GM21367 (cell line): ENCODE results near the gene GCN1.
"Not testable (repeated sequence)": the region's sequence is repeated elsewhere in the genome, so short reads cannot be mapped to it uniquely, and the experiment has no call there.

ENCODE experiments used
- ATAC-seq: cut with Tn5 transposase; IDR thresholded peaks from one replicate; pipeline ENCODE4 v1.9.1; 2021; ENCODE audit not compliant: unreplicated experiment

Gene GCN1, protein sequence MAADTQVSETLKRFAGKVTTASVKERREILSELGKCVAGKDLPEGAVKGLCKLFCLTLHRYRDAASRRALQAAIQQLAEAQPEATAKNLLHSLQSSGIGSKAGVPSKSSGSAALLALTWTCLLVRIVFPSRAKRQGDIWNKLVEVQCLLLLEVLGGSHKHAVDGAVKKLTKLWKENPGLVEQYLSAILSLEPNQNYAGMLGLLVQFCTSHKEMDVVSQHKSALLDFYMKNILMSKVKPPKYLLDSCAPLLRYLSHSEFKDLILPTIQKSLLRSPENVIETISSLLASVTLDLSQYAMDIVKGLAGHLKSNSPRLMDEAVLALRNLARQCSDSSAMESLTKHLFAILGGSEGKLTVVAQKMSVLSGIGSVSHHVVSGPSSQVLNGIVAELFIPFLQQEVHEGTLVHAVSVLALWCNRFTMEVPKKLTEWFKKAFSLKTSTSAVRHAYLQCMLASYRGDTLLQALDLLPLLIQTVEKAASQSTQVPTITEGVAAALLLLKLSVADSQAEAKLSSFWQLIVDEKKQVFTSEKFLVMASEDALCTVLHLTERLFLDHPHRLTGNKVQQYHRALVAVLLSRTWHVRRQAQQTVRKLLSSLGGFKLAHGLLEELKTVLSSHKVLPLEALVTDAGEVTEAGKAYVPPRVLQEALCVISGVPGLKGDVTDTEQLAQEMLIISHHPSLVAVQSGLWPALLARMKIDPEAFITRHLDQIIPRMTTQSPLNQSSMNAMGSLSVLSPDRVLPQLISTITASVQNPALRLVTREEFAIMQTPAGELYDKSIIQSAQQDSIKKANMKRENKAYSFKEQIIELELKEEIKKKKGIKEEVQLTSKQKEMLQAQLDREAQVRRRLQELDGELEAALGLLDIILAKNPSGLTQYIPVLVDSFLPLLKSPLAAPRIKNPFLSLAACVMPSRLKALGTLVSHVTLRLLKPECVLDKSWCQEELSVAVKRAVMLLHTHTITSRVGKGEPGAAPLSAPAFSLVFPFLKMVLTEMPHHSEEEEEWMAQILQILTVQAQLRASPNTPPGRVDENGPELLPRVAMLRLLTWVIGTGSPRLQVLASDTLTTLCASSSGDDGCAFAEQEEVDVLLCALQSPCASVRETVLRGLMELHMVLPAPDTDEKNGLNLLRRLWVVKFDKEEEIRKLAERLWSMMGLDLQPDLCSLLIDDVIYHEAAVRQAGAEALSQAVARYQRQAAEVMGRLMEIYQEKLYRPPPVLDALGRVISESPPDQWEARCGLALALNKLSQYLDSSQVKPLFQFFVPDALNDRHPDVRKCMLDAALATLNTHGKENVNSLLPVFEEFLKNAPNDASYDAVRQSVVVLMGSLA (N-terminal part only)

DNA sequence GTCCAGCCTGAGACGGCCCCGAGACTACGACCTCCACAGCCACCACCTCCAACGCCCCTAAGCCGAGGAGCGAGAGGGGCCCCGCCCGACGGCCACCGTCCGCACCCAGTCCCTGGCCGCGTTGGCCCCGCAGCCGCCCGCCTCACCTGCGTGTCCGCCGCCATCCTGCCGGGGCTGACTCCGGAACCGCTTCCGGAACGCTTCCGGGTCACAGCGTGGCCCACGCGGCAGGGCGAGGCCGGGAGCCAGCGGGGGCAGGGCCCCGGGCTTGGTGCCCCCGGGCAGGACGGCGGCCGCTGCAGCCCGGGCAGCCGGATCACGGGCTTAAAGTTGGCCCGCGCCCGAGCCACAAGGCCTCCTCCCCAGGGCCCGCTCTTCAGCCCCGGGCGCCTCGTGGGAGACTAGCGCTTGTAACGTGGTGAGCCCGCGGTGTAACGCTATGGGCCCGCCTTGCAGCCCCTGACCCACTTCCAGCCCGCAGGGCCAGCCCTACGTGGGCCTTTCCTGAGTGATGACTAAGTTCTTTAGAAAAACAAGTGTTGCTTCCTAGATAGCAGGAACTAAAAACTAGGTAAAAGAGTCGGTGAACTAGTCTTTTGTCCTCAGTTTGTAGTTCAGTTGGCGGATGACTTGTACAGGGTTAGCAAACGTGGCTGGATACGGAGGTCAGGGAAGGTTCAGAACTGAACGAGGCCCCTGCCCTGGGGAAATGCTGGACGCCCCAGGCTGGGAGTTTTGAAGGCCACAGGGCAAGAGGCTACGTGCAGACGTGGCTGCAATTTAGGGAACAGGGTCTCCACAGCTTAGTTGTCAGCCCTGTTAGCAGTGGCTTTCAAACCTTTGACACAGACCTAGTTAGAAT, at the start of gene GCN1:
GCN1 (minus strand) TSS at position 182 of the 862 bp plus-strand sequence; CDS start at position 164, 18 bp downstream.
- peak; percentile 60 for ATAC-seq

DNA sequence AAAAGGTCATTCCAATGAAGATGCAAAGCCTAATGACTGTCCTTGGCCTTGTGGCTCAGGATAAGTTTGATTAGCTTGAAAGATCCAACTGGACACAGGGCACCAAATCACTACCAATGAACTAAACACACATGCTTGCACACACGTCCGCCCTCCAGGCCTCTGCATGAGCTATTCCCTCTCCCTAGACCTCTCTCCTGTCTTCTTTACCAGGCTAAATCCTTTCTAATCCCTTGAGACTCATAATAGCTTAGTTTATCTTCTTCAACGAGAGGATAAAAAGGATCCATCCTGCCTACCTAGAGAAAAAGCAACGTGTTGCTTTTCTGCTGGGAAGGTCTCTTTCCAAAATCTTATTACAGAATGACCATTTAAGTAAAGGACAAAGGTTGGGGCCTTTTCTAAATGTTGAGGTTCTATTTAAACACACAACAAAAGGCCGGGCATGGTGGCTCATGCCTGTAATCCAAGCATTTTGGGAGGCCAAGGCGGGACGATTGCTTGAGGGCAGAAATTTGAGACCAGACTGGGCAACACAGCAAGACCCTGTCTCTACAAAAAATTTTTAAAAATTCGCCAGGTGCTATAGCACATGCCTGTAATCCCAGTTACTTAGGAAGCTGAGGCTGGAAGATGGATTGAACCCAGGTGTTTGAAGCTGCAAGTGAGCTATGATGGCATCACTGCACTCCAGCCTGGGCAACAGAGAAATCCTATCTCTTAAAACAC, 48.6 kb upstream of the GCN1 start:
- no peak for ATAC-seq

DNA sequence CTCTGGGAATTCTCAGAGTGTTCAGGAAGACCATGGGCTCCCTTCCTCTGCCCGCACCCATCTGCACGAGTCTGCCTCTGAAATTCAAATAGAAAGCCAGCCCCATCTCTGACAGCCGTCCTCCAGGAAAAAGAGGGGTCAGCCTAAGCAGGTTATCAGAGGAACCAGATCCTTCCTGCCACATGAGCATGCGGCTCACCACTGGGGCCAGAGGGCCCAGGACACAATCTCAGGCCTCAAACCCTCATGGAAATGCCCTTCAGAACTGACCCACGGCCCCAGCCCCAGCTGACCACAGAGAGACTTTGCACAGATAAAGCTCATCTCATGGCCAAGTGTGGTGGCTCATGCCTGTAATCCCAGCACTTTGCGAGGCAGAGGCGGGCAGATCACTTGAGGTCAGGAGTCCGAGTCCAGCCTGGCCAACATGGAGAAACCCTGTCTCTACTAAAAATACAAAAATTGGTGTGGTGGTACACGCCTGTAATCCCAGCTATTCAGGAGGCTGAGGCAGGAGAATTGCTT, 47.8 kb upstream of the GCN1 start:
- ATAC-seq: no peak

DNA sequence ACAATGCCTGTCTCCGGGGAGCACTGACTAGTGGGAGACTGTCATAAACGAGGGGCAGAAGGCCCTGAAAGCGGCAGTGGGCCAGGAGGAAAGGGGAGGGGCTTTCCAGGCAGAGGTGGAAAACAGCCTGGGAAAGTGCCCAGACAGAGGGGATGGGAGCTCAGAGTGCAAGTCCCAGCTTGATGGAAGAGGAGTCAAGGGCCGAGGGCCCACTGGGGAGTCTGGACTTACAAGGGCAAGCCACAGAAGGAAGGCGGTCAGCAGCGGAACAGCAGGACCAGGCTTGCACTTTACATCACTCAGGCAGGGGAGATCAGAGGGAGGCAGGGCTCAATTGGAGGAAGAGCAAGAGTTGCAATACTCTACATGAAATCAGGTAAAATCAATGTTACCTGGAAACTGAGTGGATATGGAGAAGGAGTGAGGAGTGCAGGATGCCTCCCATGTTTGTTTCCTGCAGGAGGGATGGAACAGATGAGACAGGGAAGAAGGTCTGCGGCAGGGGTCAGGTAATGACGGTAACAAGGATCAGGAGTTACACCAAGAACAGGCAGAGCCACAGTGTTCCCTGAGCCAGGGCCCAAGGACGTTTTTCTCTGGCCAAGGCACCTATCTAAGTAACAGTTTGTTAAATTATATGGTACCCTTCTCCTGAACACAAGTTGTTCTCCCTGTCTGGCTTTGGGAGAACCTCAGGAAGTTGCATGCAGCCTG, 47.2 kb upstream of the GCN1 start:
- ATAC-seq: no peak

DNA sequence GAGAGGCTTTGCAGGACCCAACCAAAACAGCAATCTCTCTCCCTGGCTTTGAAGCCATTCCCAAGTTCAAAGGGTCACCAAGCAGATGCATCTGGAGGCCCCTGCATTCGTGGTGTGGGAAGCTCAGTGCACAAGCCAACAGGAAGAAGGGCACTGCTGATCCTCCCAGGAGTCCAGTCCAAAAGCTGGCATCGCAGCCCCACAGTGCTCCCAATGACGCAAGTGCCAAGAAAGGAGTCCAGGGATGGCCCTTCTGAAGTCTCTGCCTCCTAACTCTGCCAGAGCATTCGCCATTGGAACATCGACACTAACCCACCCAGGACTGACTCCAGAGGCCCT, 45.9 kb upstream of the GCN1 start:
- no peak for ATAC-seq

DNA sequence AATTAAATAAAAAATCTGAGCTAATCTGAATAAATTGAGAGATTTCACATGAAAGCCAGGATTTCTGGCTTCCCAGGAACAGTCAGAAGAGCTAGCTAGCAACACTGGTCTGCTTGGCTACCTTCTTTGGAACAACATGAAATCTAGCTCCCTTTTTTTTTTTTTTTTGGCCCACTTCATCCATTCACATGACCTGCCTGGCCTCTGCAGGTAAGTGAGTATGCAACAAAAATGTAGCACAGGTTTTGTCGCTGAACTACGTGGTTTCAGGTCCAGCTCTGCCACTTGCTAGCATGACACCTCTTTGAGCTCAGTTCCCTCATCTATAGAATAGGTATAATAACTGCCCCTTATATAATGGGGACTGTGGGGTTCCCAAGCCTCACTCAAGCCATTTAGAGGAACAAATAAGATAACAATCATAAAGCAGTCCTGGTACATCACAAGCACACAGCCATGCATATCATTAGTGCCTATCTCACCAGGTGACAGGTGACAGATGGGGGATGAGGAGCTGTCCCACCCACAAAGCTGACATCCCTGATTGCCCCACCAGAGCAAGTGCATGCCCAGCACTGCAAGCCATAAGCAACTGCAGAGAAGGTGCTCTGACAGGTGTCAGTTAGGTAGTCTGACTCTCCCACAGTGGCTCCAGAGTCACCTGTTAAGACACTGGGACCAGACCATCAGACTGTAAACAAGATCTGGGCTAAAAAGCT, 45.4 kb upstream of the GCN1 start:
- ATAC-seq: no peak

GRCh38 chr12:120238839-120239445, 44.4 kb upstream of the GCN1 start:
- ATAC-seq: no peak

DNA sequence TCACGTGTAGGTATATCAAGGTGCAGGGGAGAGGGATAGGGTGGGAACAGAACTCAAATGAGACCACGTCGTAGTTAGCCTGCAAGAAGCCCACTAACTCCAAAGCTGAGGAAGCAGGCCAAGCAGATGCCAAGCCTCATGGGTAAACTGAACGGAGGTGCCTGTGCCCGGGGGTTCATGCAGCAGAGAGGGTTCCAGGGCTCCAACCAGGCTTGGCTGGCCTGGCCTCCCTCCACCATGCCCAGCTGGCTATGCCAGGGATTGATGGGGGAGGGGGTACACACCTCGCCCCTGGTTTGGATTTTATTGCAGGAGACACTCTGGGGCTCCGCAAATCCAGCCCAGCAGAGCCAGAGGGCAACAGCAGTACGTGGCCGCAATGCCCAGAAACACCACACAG, 43.7 kb upstream of the GCN1 start:
- ATAC-seq: no peak

- ATAC-seq: no peak
Observed at GRCh38 chr12:120237360-120238171, 43.1 kb upstream of the GCN1 start.

DNA sequence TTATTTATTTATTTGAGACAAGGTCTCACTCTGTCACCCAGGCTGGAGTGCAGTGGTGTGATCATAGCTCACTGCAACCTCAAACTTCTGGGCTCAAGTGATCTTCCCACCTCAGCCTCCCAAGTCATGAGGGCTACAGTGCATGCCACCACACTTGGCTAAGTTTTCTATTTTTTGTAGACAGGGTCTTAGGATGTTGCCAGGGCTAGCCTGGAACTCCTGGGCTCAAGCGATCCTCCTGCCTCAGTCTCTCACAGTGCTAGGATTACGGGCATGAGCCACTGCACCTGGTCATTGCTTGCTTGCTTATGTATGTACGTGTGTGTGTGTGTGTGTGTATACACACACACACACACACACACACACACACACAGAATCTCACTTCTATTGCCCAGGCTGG, 42.3 kb upstream of the GCN1 start:
- ATAC-seq: not testable (repeated sequence)

DNA sequence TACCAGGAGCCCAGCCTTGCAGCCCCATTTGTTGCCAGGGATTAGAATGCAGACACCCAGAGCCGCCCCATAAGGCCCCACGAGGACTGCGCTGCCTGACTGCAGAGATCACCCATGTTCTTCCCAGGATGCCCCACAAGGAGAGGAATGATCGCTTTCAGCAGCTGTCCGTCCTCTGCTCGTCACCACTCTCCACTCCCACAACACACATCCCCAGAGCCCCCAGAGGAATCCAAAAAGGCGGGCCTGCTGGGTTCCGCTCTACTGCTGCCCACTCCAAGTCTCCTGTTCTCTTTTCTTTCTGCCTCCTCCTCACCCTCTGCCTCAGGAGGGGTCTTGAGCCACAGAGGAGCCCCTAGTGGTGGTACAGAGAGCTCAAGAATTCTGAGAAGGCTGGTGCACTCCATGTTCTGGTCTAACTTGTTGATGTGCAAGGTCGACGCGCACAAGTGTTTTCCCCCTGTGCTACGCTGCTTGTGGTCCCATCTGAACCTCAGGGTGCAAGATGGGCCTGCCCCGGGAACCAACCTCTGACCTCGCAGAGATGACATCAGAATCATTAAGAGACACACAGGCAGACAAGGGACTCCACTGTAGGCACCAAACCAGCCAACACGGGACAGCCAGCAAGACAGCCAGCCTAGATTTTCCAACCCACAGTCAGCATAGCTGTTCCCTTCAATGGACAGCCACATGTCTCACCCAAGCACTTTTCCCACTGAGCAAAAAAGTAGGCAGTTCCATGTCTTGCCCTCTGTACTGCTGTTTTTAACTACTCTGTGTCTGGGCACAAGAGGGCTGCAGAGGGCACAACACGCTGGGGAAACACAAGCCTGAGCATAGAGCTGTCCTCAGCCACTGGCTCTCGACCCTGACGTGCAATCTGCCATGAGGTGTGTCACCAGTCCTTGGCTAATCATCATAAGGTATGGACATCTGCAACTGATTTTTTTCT, 41.1 kb upstream of the GCN1 start:
- ATAC-seq: no peak

GRCh38 chr12:120234643-120235368, 40.3 kb upstream of the GCN1 start:
- ATAC-seq: no peak

DNA sequence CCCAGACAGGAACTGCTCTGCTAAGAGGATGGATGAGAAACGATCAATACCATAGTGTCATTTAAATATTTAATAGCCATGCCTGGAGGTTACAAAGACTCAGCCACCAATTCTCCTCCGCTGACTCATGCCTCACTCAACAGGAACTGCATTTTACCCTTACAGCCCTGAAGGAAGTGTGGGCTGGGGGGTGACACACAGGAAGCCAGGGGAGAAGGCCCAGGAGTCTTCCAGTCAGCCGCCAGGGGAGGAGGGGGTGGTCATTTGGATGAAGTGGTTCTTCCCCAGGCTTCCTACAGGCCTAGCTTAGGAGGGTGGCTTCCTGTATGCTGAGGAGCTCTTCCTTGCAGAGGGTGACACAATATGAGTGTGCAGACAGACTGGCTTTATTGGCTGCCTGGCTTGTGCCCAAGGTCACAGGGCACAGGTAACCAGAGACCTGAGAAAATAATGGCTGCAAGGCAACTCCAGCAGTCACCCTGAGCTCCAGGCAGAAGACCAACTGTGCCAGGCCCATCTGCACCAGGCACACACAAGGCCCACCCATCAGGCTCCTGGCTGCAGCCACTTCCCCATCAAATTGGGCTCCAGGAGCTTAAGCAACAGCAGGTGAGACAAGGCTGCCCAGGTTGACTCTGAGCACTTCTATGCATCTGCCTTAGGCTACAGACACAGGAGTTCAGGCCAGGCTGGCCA, 36.9 kb upstream of the GCN1 start:
- no peak for ATAC-seq

- no peak for ATAC-seq
Observed at GRCh38 chr12:120230974-120231315, 36.4 kb upstream of the GCN1 start.
